Mucosa of descending colon (tissue), 3 donors: ENCODE data around the gene ITCH. TPM values are rescaled to one million over a fixed set of nuclear protein-coding genes. Genes with fewer than 3 reads are reported as not detected.
A peak's percentile ranks its signal among the peaks of the same experiment; 100 is the strongest.

Experiments used
- ATAC-seq: fragments of 200-7000 bp; cut with Tn5 transposase; one replicate; pipeline ENCODE4 v1.9.1; 2020; ENCODE audit warnings: mild to moderate bottlenecking, moderate library complexity
- DNase-seq, 3 donors: peaks; one replicate each; pipeline ENCODE4 v3.0.0-alpha.2; 2020
- H3K36me3 ChIP-seq: fragments of 200-600 bp; one replicate; pipeline ENCODE4 v1.8.0; 2021; ENCODE audit warnings: low read depth, mild to moderate bottlenecking
- H3K4me1 ChIP-seq: fragments of 200-600 bp; one replicate; pipeline ENCODE4 v1.8.0; 2021; ENCODE audit warnings: low read depth, mild to moderate bottlenecking
- H3K4me3 ChIP-seq: fragments of 200-600 bp; one replicate; pipeline ENCODE4 v1.8.0; 2021; ENCODE audit warnings: mild to moderate bottlenecking
- H3K9me3 ChIP-seq: fragments of 200-600 bp; one replicate; pipeline ENCODE4 v1.8.0; 2021; ENCODE audit warnings: mild to moderate bottlenecking
- intact Hi-C, 2 donors: fragments of 100-400 bp; cut with DNase I in 1 of 2; cut with micrococcal nuclease in 1 of 2; formaldehyde crosslinking; loops; one replicate each; pipeline versions ENCODE4 v1.11.0 to v1.11.1; 2022; cut with DNase I, micrococcal nuclease
- total RNA-seq, 3 donors: library from RNA; stranded (reverse); fragmentation: NEBNext Ultra II Directional in 2 of 3; extraction: Animal tissue kit (Norgen Biotek cat#: 25700) in 2 of 3; gene quantifications; one replicate each; pipeline versions ENCODE4 v1.2.1 to v1.2.4, GENCODE V29; 2021 to 2023
- TF ChIP-seq, protein P1 (sequence below): fragments of 200-600 bp; IDR thresholded peaks from one replicate; pipeline ENCODE4 v1.8.0; 2022; ENCODE audit warnings: antibody characterized with exemption, mild to moderate bottlenecking
- donor health status: DM: no; HTN: no; CAD: no; lungs with moderate emphysema.
- donor health status: DM: no; HTN: no; CAD: no.
- donor health status: DM: no; HTN: yes; CAD: no.

ITCH gene
- total RNA-seq, 3 donors from 2014 or later, result 60.0 to 81.0 (median 75.0) TPM

DNA sequence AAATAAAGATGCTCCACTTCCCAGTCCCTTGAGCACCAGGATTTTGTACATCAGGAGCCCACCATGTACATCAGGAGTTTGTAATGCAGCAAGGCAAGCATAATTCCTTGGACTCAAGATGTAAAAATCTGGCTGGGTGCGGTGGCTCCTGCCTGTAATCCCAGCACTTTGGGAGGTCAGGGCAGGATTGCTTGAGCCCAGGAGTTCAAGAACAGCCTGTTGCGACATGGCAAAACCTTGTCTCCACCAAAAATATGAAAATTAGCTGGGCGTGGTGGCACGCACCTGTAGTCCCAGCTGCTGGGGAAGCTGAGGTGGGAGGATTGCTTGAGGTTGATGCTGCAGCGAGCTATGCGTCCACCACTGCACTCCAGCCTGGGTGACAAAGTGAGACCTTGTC lies 179.4 kb downstream of the ITCH start:
- H3K36me3 ChIP-seq, result peaks cover 7% of the 10 kb centered on the region
- no peak overlapping the region for H3K4me3 ChIP-seq
- intact Hi-C loops, result no loop called here
- no peaks in the 10 kb centered on the region for H3K9me3 ChIP-seq
- TF ChIP-seq, protein P1, sequence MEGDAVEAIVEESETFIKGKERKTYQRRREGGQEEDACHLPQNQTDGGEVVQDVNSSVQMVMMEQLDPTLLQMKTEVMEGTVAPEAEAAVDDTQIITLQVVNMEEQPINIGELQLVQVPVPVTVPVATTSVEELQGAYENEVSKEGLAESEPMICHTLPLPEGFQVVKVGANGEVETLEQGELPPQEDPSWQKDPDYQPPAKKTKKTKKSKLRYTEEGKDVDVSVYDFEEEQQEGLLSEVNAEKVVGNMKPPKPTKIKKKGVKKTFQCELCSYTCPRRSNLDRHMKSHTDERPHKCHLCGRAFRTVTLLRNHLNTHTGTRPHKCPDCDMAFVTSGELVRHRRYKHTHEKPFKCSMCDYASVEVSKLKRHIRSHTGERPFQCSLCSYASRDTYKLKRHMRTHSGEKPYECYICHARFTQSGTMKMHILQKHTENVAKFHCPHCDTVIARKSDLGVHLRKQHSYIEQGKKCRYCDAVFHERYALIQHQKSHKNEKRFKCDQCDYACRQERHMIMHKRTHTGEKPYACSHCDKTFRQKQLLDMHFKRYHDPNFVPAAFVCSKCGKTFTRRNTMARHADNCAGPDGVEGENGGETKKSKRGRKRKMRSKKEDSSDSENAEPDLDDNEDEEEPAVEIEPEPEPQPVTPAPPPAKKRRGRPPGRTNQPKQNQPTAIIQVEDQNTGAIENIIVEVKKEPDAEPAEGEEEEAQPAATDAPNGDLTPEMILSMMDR, result no peak
- no peak for ATAC-seq
- peaks cover 12% of the 10 kb centered on the region for H3K4me1 ChIP-seq
- DNase-seq, result peak in 2 of 3 donors; percentile 7 to 19

DNA sequence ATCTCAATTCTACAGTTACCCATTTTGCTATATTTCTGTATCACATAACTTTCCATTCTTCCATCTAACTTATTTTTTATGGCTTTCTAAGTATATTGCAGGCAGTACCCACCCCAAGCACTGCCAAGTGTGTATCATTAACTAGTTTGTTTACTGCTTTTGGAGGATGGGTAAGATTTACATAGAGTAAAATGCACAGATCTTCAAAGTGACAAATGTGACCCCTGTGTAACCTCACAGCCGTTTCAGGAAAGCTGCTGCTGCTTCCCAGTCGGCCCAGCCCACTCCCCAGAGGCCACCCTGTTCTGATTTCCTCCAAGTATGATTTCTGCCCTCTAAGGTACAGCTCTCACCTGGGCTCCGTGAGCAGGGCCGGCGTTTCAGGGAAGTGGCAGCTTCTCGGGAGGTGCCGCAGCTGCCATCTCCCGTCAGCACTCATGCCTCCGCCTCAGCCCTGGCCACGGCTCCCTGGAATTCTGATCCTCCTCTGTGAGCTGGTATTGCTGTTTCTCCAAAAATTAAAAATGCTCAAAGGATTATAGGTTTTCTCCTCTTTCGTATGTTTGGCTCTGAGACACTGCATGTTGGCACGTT lies 180.5 kb downstream of the ITCH start:
- no peaks in the 10 kb centered on the region for H3K9me3 ChIP-seq
- H3K4me1 ChIP-seq, result peaks cover 14% of the 10 kb centered on the region
- DNase-seq (peak; percentile 40 to 63 (median 55)), ATAC-seq (peak; percentile 64)
- H3K4me3 ChIP-seq, result no peak overlapping the region
- TF ChIP-seq, protein P1, result no peak
- intact Hi-C loops, result no loop called here
- peaks cover 7% of the 10 kb centered on the region for H3K36me3 ChIP-seq

DNA sequence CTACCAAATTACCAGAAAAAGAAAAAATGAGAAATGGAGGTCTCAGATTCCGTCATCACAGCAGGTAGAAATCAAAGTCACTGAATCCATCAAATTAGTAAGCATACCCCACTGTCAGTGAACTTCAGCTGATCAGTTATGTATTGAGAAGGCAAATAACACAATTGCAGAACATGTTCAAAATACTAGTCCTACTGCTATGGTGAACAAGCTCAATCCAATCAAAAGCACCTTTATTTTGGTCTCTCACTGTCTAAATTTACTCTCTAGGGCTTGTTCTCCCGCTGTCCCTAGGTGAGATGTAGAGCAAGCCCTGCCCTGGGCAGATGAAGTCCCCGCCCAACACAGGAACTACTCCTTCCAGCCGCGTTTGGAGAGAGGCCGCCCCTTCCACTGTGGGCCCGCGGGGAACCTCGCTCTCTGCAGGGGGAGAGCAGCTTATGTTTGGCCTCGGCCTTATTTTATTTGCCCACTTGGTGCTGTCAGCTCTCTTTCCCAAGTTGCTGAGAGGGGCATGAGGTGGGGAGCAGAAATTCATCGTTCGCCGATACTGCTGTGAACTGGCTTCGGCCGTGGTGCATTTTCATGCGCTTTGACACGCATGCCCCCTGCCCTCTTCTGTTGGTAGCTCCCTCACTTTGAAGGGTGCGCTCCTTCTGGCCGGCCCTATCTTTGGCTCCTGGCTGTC lies 181.2 kb downstream of the ITCH start:
- H3K4me3 ChIP-seq, result no peak overlapping the region
- ATAC-seq (peak; percentile 61), DNase-seq (peak; percentile 36 to 51 (median 46))
- H3K9me3 ChIP-seq, result no peaks in the 10 kb centered on the region
- intact Hi-C loops, result no loop called here
- H3K4me1 ChIP-seq, result peaks cover 14% of the 10 kb centered on the region
- TF ChIP-seq, protein P1, result no peak
- H3K36me3 ChIP-seq, result peaks cover 7% of the 10 kb centered on the region

DNA sequence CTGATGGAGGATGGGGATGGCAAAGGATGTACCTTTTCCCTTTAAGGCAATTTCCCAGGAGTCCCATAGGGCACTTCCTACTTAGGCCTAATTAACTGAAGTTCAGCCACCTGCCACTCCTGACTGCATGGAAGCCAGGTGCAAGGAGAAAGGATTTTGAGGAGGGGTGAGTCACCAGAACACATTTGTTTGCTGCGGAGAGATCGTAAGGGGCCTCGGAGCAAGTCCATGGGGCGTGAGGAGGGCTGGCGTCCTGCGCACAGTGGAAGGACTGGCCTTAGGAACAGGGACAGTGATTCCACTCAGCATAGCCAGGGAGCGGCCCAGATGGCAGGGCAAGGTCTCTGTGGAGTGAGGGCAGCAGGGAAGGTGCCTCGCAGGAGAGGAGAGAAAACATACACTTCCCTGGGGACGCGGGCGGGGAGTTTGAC lies 183.7 kb downstream of the ITCH start:
- intact Hi-C loops, result no loop called here
- H3K4me3 ChIP-seq, result peak overlapping the region; percentile 4
- DNase-seq, result peak; percentile 68 to 76 (median 69)

DNA sequence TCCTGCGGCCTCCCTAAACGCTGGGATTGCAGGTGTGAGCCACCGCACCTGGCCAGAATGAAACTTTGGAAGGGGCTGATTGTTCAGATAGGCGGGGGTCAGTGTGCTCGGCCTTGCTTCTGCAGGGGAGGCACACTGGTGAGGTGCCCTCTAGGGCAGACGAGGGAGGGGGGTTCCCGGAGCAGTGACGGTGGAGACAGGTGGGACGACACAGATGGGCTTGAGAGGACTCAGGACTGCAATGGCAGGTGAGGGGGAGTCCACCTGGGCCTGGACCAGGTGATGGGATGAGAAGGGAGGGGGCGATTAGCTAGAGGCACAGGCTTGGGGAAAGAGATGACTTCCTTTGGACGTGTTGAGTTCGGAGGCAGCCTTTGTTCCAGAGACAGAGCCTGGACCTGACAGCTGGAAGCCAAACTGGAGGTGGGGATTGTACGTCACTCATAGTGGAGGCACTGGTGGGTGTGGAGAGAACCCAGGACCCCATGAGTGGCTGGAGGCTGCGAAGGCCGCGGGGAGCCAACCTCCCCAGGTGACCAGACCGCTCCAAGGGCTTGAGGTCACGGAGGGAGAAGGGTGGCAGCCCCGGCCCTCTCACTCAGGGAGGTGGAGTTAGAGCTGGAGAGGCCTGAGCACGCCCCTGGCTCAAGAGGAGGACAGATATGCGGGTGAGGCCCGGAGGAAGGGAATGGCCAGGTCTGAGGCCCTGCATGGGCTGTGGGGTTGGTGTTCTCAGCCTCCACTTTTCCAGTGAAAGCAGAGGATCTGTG lies 185.0 kb downstream of the ITCH start:
- intact Hi-C loops, result no loop called here
- ATAC-seq, result no peak
- H3K4me1 ChIP-seq, result peaks cover 14% of the 10 kb centered on the region
- H3K4me3 ChIP-seq, result no peak overlapping the region
- H3K9me3 ChIP-seq, result no peaks in the 10 kb centered on the region
- TF ChIP-seq, protein P1, result no peak
- peak in 2 of 3 donors; percentile 34 to 47 for DNase-seq
- no peaks in the 10 kb centered on the region for H3K36me3 ChIP-seq

More for the DNA sequence above, 183.7 kb downstream of the ITCH start:
- H3K36me3 ChIP-seq, result no peaks in the 10 kb centered on the region
- peaks cover 17% of the 10 kb centered on the region for H3K4me1 ChIP-seq
- H3K9me3 ChIP-seq, result no peaks in the 10 kb centered on the region
- ATAC-seq, result peak; percentile 83
- TF ChIP-seq, protein P1, result no peak
